Measurements from ENCODE around the gene DNAH5. TPM values are rescaled to one million over a fixed set of nuclear protein-coding genes. Genes with fewer than 3 reads are reported as not detected.

DNAH5 gene
- total RNA-seq, 4 donors from 2014 or later, result 0.31 to 1.4 (median 1.0) TPM

DNA sequence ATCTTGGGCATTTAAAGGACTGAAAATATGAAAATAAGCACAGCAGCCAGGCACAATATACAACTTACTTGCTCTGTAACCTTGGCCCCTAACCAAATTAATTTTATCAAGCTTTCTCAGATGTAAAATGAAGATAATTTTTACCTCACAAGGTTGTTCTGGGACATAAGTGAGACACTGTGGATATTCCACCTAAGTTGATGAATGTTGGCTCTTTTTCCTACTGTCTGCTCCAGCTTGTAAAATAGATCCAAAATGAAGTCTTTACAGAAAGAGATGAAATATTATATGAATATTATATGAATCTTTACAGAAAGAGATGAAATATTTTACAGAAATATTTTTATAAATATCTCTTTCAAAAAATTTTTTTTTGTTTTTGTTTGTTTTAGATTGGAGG, 270.1 kb downstream of the DNAH5 start:
- TF ChIP-seq EP300 (IDR thresholded peaks at IDR 0.05) (no peak), CTCF (IDR thresholded peaks at IDR 0.05) (no peak), POLR2AphosphoS5 (IDR thresholded peaks at IDR 0.05) (no peak), POLR2A (IDR thresholded peaks at IDR 0.05) (no peak)
- H3K36me3 ChIP-seq, result no peaks in the 10 kb centered on the region
- H3K27me3 ChIP-seq, result no peaks in the 10 kb centered on the region
- no peaks in the 10 kb centered on the region for H3K4me1 ChIP-seq
- H3K4me3 ChIP-seq, result no peak overlapping the region
- no peak for ATAC-seq
- H3K27ac ChIP-seq, result no peak overlapping the region
- H3K9me3 ChIP-seq, result no peaks in the 10 kb centered on the region

- no peaks in the 10 kb centered on the region for H3K9me3 ChIP-seq
- no peak overlapping the region for H3K4me3 ChIP-seq
- H3K36me3 ChIP-seq, result no peaks in the 10 kb centered on the region
- H3K27ac ChIP-seq, result no peak overlapping the region
- no peak for ATAC-seq
- no peak for TF ChIP-seq POLR2A (IDR thresholded peaks at IDR 0.05)
- no peak for TF ChIP-seq EP300 (IDR thresholded peaks at IDR 0.05)
- TF ChIP-seq CTCF (IDR thresholded peaks at IDR 0.05), result no peak
- TF ChIP-seq POLR2AphosphoS5 (IDR thresholded peaks at IDR 0.05), result no peak
- no peaks in the 10 kb centered on the region for H3K27me3 ChIP-seq
- WGBS, 2 donors (ENCODE audit: low coverage in 1 of 2), result 46 to 50% methylated on average over 3 of the region's 3 CpGs
- H3K4me1 ChIP-seq, result no peaks in the 10 kb centered on the region
Measured at GRCh38 chr5:13673511-13673910, 271.0 kb downstream of the DNAH5 start.

- ATAC-seq, result no peak
- Histone ChIP-seq H3K9me3 (no peaks in the 10 kb centered on the region), H3K36me3 (no peaks in the 10 kb centered on the region), H3K27ac (no peak overlapping the region), H3K27me3 (no peaks in the 10 kb centered on the region), H3K4me1 (no peaks in the 10 kb centered on the region), H3K4me3 (no peak overlapping the region)
- 38 to 84% methylated on average over 2 to 3 of the region's 3 CpGs for WGBS, 2 donors (ENCODE audit: low coverage in 1 of 2)
- no peak for TF ChIP-seq EP300 (IDR thresholded peaks at IDR 0.05)
- TF ChIP-seq POLR2AphosphoS5 (IDR thresholded peaks at IDR 0.05), result no peak
- no peak for TF ChIP-seq CTCF (IDR thresholded peaks at IDR 0.05)
- no peak for TF ChIP-seq POLR2A (IDR thresholded peaks at IDR 0.05)
Measured at GRCh38 chr5:13664377-13664776, 280.1 kb downstream of the DNAH5 start.

GRCh38 chr5:13662626-13663025, 281.9 kb downstream of the DNAH5 start:
- H3K27ac ChIP-seq, result no peak overlapping the region
- no peaks in the 10 kb centered on the region for H3K36me3 ChIP-seq
- H3K4me1 ChIP-seq, result no peaks in the 10 kb centered on the region
- no peak for ATAC-seq
- H3K27me3 ChIP-seq, result no peaks in the 10 kb centered on the region
- H3K9me3 ChIP-seq, result no peaks in the 10 kb centered on the region
- TF ChIP-seq POLR2AphosphoS5 (IDR thresholded peaks at IDR 0.05) (no peak), EP300 (IDR thresholded peaks at IDR 0.05) (no peak), POLR2A (IDR thresholded peaks at IDR 0.05) (no peak), CTCF (IDR thresholded peaks at IDR 0.05) (no peak)
- no peak overlapping the region for H3K4me3 ChIP-seq

GRCh38 chr5:13661272-13661671, 283.2 kb downstream of the DNAH5 start:
- ATAC-seq, result no peak

More at GRCh38 chr5:13661272-13661671, 283.2 kb downstream of the DNAH5 start:
- no peaks in the 10 kb centered on the region for H3K9me3 ChIP-seq
- H3K36me3 ChIP-seq, result no peaks in the 10 kb centered on the region
- no peaks in the 10 kb centered on the region for H3K4me1 ChIP-seq
- 80% methylated on average over 1 of the region's 1 CpG; no CpG with 5 or more reads in 1 of the 2 donors for WGBS, 2 donors (ENCODE audit: low coverage in 1 of 2)
- TF ChIP-seq CTCF (IDR thresholded peaks at IDR 0.05) (no peak), POLR2A (IDR thresholded peaks at IDR 0.05) (no peak), POLR2AphosphoS5 (IDR thresholded peaks at IDR 0.05) (no peak), EP300 (IDR thresholded peaks at IDR 0.05) (no peak)
- H3K27me3 ChIP-seq, result no peaks in the 10 kb centered on the region
- no peak overlapping the region for H3K4me3 ChIP-seq
- H3K27ac ChIP-seq, result no peak overlapping the region
